HepG2 (cell line): Measurements from ENCODE around the gene ACBD6. TPM values are rescaled to one million over a fixed set of nuclear protein-coding genes. Genes with fewer than 3 reads are reported as not detected.
A peak's percentile ranks its signal among the peaks of the same experiment; 100 is the strongest.

Source experiments
- ARNT ChIP-seq: fragments of 450-650 bp; IDR thresholded peaks from 2 replicates; pipeline ENCODE4 v1.6.1; 2017
- ATRX ChIP-seq: sonication (generic); formaldehyde crosslinking; IDR thresholded peaks from 2 replicates; pipeline ENCODE4 v1.4.0; 2020; ENCODE audit warnings: missing genetic modification reagents, borderline replicate concordance
- BRF2 ChIP-seq: sonication (generic); formaldehyde crosslinking; IDR thresholded peaks from 2 replicates; pipeline ENCODE4 v1.8.1; 2022; ENCODE audit warnings: mild to moderate bottlenecking, missing genetic modification reagents
- CBX5 ChIP-seq: sonication (generic); formaldehyde crosslinking; IDR thresholded peaks from 2 replicates; pipeline ENCODE4 v1.4.0; 2020; ENCODE audit warnings: missing genetic modification reagents, borderline replicate concordance
- CCDC6 ChIP-seq: sonication (generic); formaldehyde crosslinking; IDR thresholded peaks from 2 replicates; pipeline ENCODE4 v1.8.1; 2022; ENCODE audit warnings: mild to moderate bottlenecking, missing genetic modification reagents, moderate library complexity
- DRAP1 ChIP-seq: IDR thresholded peaks from 2 replicates; pipeline ENCODE4 v1.6.1; 2016; ENCODE audit warnings: missing genetic modification reagents, missing compliant biosample characterization
- HBP1 ChIP-seq: IDR thresholded peaks from 2 replicates; pipeline ENCODE4 v1.6.1; 2016; ENCODE audit warnings: low read depth, control low read depth
- KLF15 ChIP-seq: sonication (generic); formaldehyde crosslinking; IDR thresholded peaks from 2 replicates; pipeline ENCODE4 v1.8.1; 2023; ENCODE audit warnings: borderline replicate concordance, mild to moderate bottlenecking, inconsistent platforms, missing genetic modification reagents, mixed read lengths
- PITX1 ChIP-seq: sonication (generic); formaldehyde crosslinking; IDR thresholded peaks from 2 replicates; pipeline ENCODE4 v1.5.1; 2020; ENCODE audit warnings: mild to moderate bottlenecking, missing genetic modification reagents
- POLR2AphosphoS5 ChIP-seq: IDR thresholded peaks from 2 replicates; pipeline ENCODE4 v1.6.1; 2012; ENCODE audit warnings: low read depth, low read length
- SP2 ChIP-seq: sonication (generic); formaldehyde crosslinking; IDR thresholded peaks from 2 replicates; pipeline ENCODE4 v1.5.1; 2020; ENCODE audit warnings: mild to moderate bottlenecking, missing genetic modification reagents
- SRSF1 ChIP-seq: fragments of 200-400 bp; formaldehyde crosslinking; optimal IDR thresholded peaks from 2 replicates; pipeline ENCODE3; 2017; ENCODE audit warnings: mild to moderate bottlenecking, low read depth, low read length, moderate library complexity
- TEAD3 ChIP-seq: optimal IDR thresholded peaks from 2 replicates; pipeline ENCODE3; 2016; ENCODE audit warnings: borderline replicate concordance
- ZNF138 ChIP-seq: sonication (generic); formaldehyde crosslinking; IDR thresholded peaks from 2 replicates; pipeline ENCODE4 v1.5.0; 2020; ENCODE audit warnings: mild to moderate bottlenecking, low read depth, missing genetic modification reagents
- ZNF17 ChIP-seq: sonication (generic); formaldehyde crosslinking; IDR thresholded peaks from 2 replicates; pipeline ENCODE4 v1.5.0; 2020; ENCODE audit warnings: mild to moderate bottlenecking, missing genetic modification reagents
- ZNF441 ChIP-seq: sonication (generic); formaldehyde crosslinking; IDR thresholded peaks from 2 replicates; pipeline ENCODE4 v1.7.0; 2021; ENCODE audit warnings: missing genetic modification reagents, borderline replicate concordance
- ZSCAN30 ChIP-seq: sonication (generic); formaldehyde crosslinking; IDR thresholded peaks from 2 replicates; pipeline ENCODE4 v1.5.0; 2020; ENCODE audit warnings: mild to moderate bottlenecking, missing genetic modification reagents
- polyA plus RNA-seq, 8 experiments: library from polyadenylated mRNA; depleted of rRNA in 3 of 8; stranded (reverse) in 7 of 8; unstranded in 1 of 8; fragments of >200 nt; fragmentation: Illumina TruSeq in 4 of 8; extraction: Trizol in 4 of 8; gene quantifications; 2 replicates each; pipeline versions ENCODE4 v1.2.1 to v1.2.3, GENCODE V29; 2011 to 2016; ENCODE audit warnings: low read depth in 4 of 8, missing spikeins in 1 of 8, mixed read lengths in 1 of 8; ENCODE audit not compliant: insufficient read depth in 1 of 8
- total RNA-seq, 5 experiments: library from RNA; depleted of rRNA; stranded (reverse); fragments of >200 nt; fragmentation: Illumina TruSeq; extraction: Trizol; gene quantifications; 2 replicates each; pipeline ENCODE4 v1.2.3, GENCODE V29; 2016; ENCODE audit warnings: low read depth in 1 of 5
- TF ChIP-seq, protein P1 (sequence below): IDR thresholded peaks from 2 replicates; pipeline ENCODE4 v1.6.1; 2016; ENCODE audit warnings: low read depth
- TF ChIP-seq, protein P2 (sequence below): fragments of 450-650 bp; IDR thresholded peaks from 2 replicates; pipeline ENCODE4 v1.6.1; 2017; ENCODE audit warnings: mild to moderate bottlenecking
- TF ChIP-seq, protein P3 (sequence below): sonication (generic); formaldehyde crosslinking; IDR thresholded peaks from 2 replicates; pipeline ENCODE4 v1.4.0; 2020; ENCODE audit warnings: missing genetic modification reagents
- TF ChIP-seq, protein P4 (sequence below): sonication (generic); formaldehyde crosslinking; IDR thresholded peaks from 2 replicates; pipeline ENCODE4 v1.4.0; 2020; ENCODE audit warnings: mild to moderate bottlenecking, missing genetic modification reagents
- TF ChIP-seq, protein P5 (sequence below): sonication (generic); formaldehyde crosslinking; IDR thresholded peaks from 2 replicates; pipeline ENCODE4 v1.8.0; 2022; ENCODE audit warnings: missing genetic modification reagents, mild to moderate bottlenecking, inconsistent platforms, borderline replicate concordance

ACBD6 gene
- total and polyA plus RNA-seq, 2 of the 13 experiments (the other 11 are each of a cell fraction or from before 2014, with no cell fraction given) = 33.5 to 47.2 TPM

GRCh38 chr1:180501865-180502360 lies 464 bp downstream of the ACBD6 start (continued):
- TF ChIP-seq ZNF441 (no peak), ATRX (CRISPR knock-in tag) (no peak), CBX5 (CRISPR knock-in tag) (peak; percentile 36; the same call in 1 of the 2 replicates), ARNT (no peak), SRSF1 (no peak), ZNF138 (CRISPR knock-in tag) (no peak), CCDC6 (no peak), KLF15 (CRISPR knock-in tag) (0 out of 2 replicates have a peak, but pooled peaks have one; percentile 7), SP2 (CRISPR knock-in tag) (no peak), HBP1 (CRISPR knock-in tag) (no peak), TEAD3 (CRISPR knock-in tag) (peak; percentile 13), BRF2 (CRISPR knock-in tag) (no peak), ZSCAN30 (CRISPR knock-in tag) (no peak), POLR2AphosphoS5 (no peak), PITX1 (CRISPR knock-in tag) (no peak), DRAP1 (no peak), ZNF17 (CRISPR knock-in tag) (no peak)
- TF ChIP-seq, protein P1, sequence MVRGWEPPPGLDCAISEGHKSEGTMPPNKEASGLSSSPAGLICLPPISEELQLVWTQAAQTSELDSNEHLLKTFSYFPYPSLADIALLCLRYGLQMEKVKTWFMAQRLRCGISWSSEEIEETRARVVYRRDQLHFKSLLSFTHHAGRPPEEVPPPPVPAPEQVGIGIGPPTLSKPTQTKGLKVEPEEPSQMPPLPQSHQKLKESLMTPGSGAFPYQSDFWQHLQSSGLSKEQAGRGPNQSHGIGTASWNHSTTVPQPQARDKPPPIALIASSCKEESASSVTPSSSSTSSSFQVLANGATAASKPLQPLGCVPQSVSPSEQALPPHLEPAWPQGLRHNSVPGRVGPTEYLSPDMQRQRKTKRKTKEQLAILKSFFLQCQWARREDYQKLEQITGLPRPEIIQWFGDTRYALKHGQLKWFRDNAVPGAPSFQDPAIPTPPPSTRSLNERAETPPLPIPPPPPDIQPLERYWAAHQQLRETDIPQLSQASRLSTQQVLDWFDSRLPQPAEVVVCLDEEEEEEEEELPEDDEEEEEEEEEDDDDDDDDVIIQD (CRISPR knock-in tag) = no peak
- TF ChIP-seq, protein P2, sequence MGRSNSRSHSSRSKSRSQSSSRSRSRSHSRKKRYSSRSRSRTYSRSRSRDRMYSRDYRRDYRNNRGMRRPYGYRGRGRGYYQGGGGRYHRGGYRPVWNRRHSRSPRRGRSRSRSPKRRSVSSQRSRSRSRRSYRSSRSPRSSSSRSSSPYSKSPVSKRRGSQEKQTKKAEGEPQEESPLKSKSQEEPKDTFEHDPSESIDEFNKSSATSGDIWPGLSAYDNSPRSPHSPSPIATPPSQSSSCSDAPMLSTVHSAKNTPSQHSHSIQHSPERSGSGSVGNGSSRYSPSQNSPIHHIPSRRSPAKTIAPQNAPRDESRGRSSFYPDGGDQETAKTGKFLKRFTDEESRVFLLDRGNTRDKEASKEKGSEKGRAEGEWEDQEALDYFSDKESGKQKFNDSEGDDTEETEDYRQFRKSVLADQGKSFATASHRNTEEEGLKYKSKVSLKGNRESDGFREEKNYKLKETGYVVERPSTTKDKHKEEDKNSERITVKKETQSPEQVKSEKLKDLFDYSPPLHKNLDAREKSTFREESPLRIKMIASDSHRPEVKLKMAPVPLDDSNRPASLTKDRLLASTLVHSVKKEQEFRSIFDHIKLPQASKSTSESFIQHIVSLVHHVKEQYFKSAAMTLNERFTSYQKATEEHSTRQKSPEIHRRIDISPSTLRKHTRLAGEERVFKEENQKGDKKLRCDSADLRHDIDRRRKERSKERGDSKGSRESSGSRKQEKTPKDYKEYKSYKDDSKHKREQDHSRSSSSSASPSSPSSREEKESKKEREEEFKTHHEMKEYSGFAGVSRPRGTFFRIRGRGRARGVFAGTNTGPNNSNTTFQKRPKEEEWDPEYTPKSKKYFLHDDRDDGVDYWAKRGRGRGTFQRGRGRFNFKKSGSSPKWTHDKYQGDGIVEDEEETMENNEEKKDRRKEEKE = no peak
- TF ChIP-seq, protein P3, sequence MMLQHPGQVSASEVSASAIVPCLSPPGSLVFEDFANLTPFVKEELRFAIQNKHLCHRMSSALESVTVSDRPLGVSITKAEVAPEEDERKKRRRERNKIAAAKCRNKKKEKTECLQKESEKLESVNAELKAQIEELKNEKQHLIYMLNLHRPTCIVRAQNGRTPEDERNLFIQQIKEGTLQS (CRISPR knock-in tag) = no peak
- TF ChIP-seq, protein P4, sequence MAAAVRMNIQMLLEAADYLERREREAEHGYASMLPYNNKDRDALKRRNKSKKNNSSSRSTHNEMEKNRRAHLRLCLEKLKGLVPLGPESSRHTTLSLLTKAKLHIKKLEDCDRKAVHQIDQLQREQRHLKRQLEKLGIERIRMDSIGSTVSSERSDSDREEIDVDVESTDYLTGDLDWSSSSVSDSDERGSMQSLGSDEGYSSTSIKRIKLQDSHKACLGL (CRISPR knock-in tag) = no peak
- TF ChIP-seq, protein P5, sequence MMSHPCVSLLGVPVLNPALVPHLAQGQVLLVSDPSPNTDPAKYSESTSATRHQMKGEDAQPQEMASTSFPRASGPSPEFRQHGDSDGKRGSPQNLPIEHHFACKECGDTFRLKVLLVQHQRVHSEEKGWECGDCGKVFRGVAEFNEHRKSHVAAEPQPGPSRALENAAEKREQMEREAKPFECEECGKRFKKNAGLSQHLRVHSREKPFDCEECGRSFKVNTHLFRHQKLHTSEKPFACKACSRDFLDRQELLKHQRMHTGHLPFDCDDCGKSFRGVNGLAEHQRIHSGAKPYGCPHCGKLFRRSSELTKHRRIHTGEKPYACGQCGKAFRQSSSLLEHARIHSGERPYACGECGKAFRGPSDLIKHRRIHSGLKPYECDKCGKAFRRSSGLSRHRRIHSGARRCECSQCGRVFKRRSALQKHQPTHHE (CRISPR knock-in tag) = no peak
